Muscle layer of colon (tissue), 2 donors: ENCODE measurements around the gene GOLGA6C.
"Not testable (repeated sequence)": the region's sequence is repeated elsewhere in the genome, so short reads cannot be mapped to it uniquely, and the experiment has no call there.

Source experiments
- H3K27ac ChIP-seq: one replicate; pipeline ENCODE4 v1.7.0; 2013; ENCODE audit warnings: low read depth, mild to moderate bottlenecking, low read length, moderate library complexity
- H3K27me3 ChIP-seq, 2 donors: one replicate each; pipeline ENCODE4 v1.7.0; 2013; ENCODE audit warnings: low read length in 2 of 2, mild to moderate bottlenecking in 2 of 2; ENCODE audit not compliant: insufficient read depth in 2 of 2, control insufficient read depth in 1 of 2
- H3K36me3 ChIP-seq: one replicate; pipeline ENCODE4 v1.7.0; 2013; ENCODE audit warnings: mild to moderate bottlenecking, low read length; ENCODE audit not compliant: insufficient read depth
- H3K4me1 ChIP-seq: one replicate; pipeline ENCODE4 v1.7.0; 2013; ENCODE audit warnings: mild to moderate bottlenecking, low read length; ENCODE audit not compliant: insufficient read depth
- H3K4me3 ChIP-seq, 2 donors: one replicate each; pipeline ENCODE4 v1.7.0; 2013; ENCODE audit warnings: low read length in 2 of 2, low read depth in 1 of 2, mild to moderate bottlenecking in 1 of 2, moderate library complexity in 1 of 2
- H3K9ac ChIP-seq: one replicate; pipeline ENCODE4 v1.7.0; 2013; ENCODE audit warnings: low read length
- H3K9me3 ChIP-seq: one replicate; pipeline ENCODE4 v1.7.0; 2013; ENCODE audit warnings: mild to moderate bottlenecking, low read length
- donor health status: abdominal sarcoma.
- donor health status: Adenocarcinoma of cecum.

Gene GOLGA6C

GRCh38 chr15:75307778-75308390 is 49.8 kb downstream of the GOLGA6C start:
- Histone ChIP-seq H3K27me3 (no peaks in the 10 kb centered on the region), H3K4me3 (no peak overlapping the region), H3K27ac (no peak overlapping the region), H3K9me3 (no peaks in the 10 kb centered on the region), H3K4me1 (no peaks in the 10 kb centered on the region), H3K9ac (no peak overlapping the region), H3K36me3 (no peaks in the 10 kb centered on the region)

DNA sequence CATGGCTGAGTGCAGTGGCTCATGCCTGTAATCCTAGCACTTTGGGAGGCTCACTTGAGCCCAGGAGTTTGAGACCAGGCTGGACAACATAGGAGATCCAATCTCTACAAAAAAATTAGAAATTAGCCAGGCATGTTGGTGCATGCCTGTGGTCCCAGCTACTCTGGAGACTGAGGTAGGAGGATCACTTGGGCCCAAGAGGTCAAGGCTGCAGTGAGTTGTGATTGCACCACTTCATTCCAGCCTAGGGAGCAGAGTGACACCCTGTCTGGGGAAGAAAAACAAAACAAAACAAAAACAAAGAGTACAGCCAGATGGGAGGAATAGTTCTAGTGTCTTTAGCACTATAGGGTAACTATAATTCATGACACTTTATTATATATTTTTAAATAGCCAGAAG is 51.6 kb downstream of the GOLGA6C start:
- no peak overlapping the region for H3K9ac ChIP-seq
- no peak overlapping the region for H3K4me3 ChIP-seq
- H3K9me3 ChIP-seq = no peaks in the 10 kb centered on the region
- H3K36me3 ChIP-seq = no peaks in the 10 kb centered on the region
- no peak overlapping the region for H3K27ac ChIP-seq
- H3K27me3 ChIP-seq = no peaks in the 10 kb centered on the region
- no peaks in the 10 kb centered on the region for H3K4me1 ChIP-seq

- not testable (repeated sequence) for H3K27ac ChIP-seq, H3K27me3 ChIP-seq, H3K4me3 ChIP-seq, H3K36me3 ChIP-seq, H3K4me1 ChIP-seq, H3K9me3 ChIP-seq, H3K9ac ChIP-seq
These were observed 54.4 kb downstream of the GOLGA6C start for GRCh38 chr15:75312548-75312947.

GRCh38 chr15:75313116-75313845 is 55.1 kb downstream of the GOLGA6C start:
- Histone ChIP-seq H3K4me1 (no peaks in the 10 kb centered on the region), H3K4me3 (no peak overlapping the region), H3K36me3 (no peaks in the 10 kb centered on the region), H3K9me3 (no peaks in the 10 kb centered on the region), H3K27me3 (no peaks in the 10 kb centered on the region), H3K9ac (no peak overlapping the region), H3K27ac (no peak overlapping the region)

DNA sequence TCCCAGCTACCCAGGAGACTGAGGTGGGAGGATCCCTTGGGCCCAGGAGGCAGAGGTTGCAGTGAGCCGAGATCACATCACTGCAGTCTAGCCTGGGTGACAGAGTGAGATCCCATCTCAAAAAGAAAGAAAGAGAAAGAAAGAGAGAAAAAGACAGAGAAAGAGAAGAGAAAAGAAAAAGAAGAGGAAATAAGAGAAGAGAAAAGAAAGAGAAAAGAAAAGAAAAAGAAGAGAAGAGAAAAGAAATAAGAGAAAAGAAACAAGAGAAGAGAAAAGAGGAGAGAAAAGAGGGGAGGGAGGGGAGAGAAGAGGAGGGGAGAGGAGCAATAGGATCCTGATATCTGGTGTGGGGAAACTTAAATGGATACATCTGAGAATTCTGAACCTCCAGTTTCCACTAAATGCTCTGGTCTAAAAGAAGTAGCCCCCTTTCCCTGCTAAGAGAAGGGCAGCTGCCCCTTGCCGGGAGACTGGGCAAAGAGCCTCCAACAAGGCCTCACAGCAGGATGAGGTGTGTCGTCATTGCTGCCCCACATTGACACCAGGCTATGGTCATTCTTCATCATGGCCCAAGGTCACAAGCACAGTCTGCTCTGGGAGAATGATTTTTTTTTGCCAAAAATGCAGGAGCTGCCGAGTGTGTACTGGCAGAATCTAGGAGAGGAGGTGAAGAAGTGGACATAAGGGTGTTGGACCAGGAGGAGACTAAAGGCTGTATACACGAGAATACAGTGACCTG is 56.6 kb downstream of the GOLGA6C start:
- Histone ChIP-seq H3K9ac (no peak overlapping the region), H3K4me1 (no peaks in the 10 kb centered on the region), H3K27me3 (no peaks in the 10 kb centered on the region), H3K27ac (no peak overlapping the region), H3K36me3 (no peaks in the 10 kb centered on the region), H3K9me3 (no peaks in the 10 kb centered on the region), H3K4me3 (no peak overlapping the region)

DNA sequence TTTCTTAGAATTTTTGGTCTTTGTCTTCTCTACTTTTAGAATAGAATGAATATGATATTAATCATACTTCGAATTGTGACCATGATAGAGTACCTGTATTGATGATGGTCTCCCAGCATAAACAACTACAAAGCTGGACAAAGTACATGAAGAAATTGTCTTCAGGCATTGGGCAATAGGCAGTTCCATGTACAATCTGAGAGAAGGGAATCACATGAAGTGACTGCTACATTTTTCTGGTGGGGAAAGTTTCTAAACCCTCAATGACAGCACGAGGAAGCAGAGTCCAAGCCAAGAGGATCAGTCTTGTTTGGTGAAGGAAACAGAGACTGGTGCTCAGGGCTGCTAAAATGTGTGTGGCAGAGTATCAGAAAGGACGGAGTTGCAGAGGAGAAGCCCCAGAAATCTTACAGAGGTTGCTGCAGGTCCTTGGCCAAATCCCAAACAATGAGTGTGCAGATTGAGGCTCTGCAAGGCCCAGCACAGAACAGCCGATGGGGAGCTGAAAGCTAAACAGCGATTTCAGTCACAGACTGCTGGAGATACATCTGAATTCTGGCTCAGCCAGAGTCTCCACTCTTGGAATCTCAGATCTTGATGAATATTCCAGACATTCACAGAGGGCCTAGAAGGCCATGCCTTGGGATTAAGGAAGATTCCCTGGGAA is 61.2 kb downstream of the GOLGA6C start:
- H3K27me3 ChIP-seq, H3K9me3 ChIP-seq, H3K4me3 ChIP-seq, H3K4me1 ChIP-seq, H3K27ac ChIP-seq, H3K36me3 ChIP-seq, H3K9ac ChIP-seq: not testable (repeated sequence)
